ENCODE measurements around the gene YOD1. TPM values are rescaled to one million over a fixed set of nuclear protein-coding genes. Genes with fewer than 3 reads are reported as not detected.
"Not testable (repeated sequence)": the region's sequence is repeated elsewhere in the genome, so short reads cannot be mapped to it uniquely, and the experiment has no call there.

The YOD1 gene
- polyA plus RNA-seq, 4 donors = 13.0 to 17.5 (median 16.5) TPM

DNA sequence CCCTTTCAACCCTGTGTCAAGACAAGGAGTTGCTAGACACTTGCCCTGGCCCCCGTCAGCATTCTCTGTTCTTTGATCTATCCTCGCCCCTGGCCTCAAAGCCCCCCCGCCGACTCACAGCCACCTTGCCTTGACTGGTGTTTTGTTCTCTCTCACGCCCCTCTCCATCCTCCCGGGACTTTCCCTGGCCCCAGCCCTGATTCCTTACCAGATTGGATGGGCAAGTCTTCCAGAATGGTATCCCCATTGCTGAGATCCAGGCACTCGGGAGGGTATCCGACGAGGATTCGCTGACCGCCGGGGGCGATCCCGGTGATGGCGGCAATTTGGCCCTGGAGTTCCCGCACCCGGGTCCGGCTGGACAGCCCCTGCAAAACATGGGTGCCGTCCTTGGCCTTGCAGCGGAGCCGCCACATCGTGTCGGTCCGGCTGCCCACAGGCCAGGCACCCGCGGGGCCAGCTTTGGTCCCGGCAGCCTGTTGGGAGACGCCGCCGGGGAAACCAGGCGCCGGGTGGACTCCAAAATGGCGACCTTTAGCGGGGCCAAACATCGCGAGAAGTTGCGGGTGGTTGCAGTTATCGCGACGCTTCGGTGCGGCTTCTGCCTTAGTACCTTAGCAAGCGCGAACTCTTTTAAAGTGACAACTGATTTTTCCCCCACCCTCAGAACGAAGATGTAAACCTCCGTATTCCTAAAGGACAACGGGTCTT, 373 bp downstream of the YOD1 start:
- DNase-seq (ENCODE audit: low read depth in 4 of 4, low spot score in 3 of 4) = peak; percentile 83 to 93 (median 88)

DNA sequence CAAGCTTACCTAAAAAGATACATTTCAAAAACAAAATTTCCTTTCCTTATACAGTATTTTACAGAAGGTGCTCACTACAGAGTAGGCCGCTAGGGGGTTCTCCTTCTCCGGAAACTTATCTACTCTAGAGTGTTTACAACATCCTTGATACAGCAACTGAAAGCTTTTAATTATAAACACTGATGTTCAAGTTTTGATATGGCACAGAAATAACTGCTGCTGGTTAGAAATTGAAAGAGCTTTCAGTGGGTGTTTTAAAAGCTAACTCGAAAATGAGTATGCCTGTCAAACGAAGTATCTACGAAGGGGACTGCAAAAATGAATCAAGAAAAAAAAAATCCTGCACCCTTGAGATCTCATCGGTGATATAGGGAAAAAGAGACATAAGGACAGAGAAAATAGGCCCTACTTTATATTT, 1.0 kb downstream of the YOD1 start:
- DNase-seq (ENCODE audit: low read depth in 4 of 4, low spot score in 3 of 4) = peak in 1 of 4 donors; percentile 52

DNA sequence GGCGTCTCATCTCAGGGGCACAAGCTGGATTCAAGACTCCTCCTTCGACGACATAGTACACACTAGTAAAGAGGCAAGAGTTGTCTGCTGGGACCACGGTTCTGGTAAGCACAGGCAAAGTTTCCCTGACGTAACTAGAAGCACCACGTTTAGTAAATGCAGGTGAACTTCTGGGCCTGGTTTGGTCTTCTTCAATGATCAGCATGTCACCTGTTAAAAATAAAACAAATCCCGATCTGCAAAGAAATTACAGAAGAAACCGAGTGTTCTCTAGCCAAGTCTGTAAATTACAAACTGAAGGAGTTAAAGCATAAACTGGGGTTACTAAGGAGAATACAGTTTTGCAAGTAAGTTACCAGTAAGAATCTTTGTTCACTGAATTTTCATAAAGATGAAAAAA, 1.5 kb downstream of the YOD1 start:
- no peak for DNase-seq (ENCODE audit: low read depth in 4 of 4, low spot score in 3 of 4)

DNA sequence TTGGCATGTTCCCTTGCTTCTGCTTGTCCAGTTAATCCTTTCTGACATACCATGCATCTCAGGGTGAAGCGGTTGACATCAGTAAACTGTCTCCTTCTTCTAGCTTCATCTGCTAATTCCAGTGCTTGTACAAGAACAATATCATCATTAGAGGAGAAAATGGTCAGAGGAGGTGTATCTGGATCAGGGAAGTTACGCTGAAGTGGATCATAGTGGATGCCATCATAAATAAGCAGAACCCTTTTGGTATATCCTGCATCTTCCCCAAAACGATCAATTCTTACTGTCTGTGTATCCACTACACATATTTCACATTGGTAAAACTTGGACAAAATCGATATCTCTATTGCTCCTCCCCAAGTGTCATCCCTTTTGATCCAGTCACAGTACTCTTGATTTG, 2.0 kb downstream of the YOD1 start:
- no peak for DNase-seq (ENCODE audit: low read depth in 4 of 4, low spot score in 3 of 4)

DNA sequence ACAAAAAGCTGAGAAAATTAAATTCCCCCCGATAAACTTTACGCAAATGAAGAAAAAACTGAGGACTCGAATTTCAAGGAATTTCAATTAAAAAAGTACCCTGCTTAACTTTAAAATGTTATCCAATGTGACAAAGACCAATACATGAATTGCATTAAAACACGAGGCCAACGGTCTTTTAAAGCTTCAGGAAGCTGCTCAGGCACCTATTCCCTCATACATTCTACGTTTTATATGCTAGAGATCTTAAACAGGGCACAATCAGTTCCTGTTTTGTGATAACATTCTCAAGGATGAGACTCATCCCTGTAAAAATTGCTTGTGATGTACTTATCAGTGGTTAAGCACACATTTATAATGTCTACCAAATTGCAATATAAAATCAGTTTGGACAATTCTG, 3.0 kb downstream of the YOD1 start:
- no peak for DNase-seq (ENCODE audit: low read depth in 4 of 4, low spot score in 3 of 4)

DNA sequence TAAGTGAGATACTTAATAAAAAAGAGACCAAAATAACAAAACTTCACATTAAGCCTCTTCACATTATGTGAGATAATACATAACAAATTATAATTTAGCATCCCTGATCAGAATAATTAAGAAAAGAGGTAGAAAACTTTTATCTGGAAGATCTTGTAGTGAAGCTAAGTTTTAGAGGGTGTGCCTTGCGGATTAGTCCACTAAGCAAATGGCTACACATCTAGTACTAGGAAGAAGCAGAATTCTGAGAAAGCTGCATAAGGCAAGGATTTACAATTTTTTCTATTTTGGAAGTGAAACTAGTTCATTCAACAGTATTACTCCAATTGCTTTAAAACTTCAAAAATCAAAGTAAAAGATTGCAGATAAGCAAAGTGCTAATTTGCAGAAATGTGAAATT, 3.5 kb downstream of the YOD1 start:
- DNase-seq (ENCODE audit: low read depth in 4 of 4, low spot score in 3 of 4) = no peak

DNA sequence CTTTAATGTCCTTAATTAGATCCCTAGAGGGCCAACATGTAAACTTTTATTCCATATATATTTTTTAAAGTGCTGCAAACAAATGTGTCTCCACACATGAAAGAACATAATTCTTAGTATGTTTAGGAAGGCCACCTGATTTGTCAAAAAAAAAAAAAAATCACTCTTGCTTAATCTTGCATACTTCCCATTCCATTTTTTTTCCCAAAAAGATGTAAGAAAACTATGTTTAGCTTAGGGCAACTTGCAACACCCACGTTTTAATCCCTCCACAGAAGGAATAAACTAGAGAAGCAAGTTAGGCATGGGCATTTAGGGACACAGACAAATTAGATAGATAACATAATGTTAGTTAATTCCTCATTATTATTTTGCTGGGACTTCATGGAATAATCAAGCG, 5.6 kb downstream of the YOD1 start:
- no peak for DNase-seq (ENCODE audit: low read depth in 4 of 4, low spot score in 3 of 4)

DNA sequence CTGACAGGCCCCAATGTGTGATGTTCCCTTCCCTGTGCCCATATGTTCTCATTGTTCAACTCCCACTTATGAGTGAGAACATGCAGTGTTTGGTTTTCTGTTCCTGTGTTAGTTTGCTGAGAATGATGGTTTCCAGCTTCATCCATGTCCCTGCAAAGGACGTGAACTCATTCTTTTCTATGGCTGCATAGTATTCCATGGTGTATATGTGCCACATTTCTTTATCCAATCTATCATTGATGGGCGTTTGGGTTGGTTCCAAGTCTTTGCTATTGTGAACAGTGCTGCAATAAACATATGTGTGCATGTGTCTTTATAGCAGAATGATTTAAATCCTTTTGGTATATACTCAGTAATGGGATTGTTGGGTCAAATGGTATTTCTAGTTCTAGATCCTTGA, 9.6 kb downstream of the YOD1 start:
- DNase-seq (ENCODE audit: low read depth in 4 of 4, low spot score in 3 of 4) = not testable (repeated sequence)

DNA sequence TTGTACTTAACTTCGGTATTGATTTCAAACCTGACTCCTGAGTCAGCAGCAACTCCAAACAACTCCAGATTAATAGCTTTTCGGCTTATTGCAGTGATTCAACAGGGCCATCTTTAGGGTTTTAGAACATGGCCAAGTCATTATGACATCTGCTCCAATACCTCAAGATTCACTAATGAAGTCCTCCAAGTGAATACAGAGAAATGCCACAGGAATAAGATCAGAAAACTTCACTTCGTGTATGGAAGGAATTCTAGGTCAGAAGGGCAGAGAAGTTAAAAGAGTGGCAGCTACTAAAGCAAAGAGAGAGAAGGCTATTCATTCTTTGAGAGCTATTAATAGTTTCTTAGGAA, 10.9 kb downstream of the YOD1 start:
- no peak for DNase-seq (ENCODE audit: low read depth in 4 of 4, low spot score in 3 of 4)

DNA sequence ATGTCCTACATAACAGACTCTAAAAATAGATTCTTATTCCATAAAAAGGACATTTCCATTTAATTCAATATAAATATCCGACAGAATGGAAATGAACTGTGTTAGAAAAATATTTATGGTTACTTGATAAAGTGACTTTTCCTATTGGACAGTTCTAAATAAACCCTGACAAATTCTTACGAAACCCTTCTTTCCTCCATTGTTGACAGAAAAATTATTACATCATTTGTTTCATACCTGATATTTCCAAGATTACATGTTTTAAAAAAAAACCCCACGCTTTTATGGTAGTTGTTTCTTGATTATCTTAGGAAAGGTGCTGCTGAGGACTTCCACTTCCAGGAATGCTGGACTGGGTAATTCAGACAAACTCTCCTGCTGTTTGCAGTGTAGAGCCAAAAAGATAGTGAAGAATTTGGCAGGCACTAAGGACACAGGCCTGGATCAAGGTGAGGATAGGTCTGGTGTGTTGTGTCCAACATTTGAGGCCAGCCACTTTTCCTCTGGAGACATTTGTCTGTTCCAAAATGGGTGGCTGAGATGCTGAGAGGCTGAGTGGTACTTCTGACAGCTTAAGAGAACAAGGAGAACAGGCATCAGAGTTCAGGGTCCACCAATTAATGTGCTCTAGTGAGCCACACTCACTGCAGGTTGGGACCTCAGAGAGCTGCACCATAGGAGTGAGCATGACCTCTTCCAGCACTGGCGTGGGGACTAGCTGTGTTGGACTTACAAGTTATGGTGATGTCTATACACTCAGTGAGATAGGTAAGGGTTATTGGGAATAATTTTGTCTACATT, 11.4 kb downstream of the YOD1 start:
- DNase-seq (ENCODE audit: low read depth in 4 of 4, low spot score in 3 of 4) = no peak

DNA sequence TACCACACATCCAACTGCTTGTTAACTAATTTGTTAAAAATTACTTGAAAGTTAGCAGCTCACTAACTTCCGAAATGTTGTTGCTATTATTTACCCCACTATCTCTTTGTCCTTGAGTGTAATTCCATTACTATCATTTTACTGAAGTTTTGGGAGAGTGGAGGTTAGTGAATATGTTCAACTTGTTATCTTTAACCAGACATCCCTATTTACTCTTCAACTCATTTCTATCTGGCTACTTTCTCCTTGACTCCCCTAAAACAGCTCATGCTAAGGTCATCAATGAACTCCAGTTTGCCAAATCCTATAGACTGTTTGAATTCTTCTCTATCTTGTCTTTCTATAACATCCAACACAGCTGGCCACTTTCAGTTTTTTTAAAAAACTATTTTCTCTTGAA, 14.1 kb downstream of the YOD1 start:
- DNase-seq (ENCODE audit: low read depth in 4 of 4, low spot score in 3 of 4) = no peak

DNA sequence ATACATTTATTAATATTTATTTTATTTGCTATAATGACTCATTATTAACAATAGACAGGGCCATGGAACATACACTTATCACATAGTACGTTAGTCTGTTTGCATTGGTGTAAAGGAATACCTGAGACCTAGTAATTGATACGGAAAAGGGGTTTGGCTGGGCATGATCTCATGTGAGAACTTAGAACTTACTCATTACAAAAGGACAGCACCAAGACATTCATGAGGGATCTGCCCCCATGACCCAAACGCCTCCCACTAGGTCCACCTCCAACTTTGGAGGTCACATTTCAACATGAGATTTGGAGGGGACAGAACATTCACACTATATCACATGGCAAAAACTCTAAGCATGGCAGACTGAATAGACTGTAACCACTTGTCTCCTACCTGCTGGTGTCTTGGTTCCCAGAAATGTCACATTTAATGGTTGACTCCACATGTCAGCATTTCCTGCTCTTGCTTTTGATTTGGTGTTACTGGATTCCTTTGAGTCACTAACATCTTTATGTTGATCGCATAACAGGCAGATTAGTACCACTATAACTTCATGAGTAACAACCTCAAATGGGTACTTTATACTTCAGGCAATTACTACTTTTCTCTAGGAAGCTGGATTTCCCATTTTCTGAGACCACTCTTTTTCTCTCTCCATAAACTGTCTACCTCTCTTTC, 15.0 kb downstream of the YOD1 start:
- DNase-seq (ENCODE audit: low read depth in 4 of 4, low spot score in 3 of 4) = no peak

DNA sequence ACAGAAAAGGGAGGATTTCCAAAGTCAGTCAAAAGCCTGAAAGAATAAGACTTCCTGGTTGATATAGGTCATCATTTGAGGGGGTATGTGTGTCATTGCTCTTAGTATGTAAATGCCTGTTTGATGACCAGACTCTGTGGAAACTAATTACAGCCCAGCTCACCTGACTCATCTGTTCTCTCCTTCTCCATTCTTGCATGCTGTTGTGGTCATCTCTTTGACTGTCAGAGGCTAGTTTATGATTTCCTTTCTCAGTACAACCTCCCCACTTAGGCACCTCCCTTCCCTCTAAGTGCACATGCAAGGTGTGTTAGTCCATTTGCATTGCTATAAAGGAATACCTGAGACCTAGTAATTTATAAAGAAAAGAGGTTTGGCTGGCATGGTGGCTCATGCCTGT, 16.0 kb downstream of the YOD1 start:
- DNase-seq (ENCODE audit: low read depth in 4 of 4, low spot score in 3 of 4) = no peak

DNA sequence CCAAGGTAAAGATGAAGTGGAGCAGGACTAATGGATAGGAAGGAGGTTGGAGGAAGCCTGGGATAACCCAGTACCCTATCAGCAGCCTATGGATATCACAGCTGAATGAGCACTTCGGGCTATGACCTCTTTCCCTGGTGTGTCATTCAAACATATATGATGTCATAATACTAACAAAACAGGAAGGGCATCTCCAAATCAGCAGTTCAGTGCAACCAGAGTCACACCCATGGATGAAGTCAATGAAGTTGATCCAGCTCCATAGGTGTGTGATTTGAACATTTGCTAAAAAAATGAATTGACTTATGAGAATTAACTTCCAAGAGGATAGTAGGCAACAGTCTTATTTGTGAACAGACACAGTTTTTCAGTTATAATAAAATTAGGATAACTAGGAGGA, 16.8 kb downstream of the YOD1 start:
- no peak for DNase-seq (ENCODE audit: low read depth in 4 of 4, low spot score in 3 of 4)

DNA sequence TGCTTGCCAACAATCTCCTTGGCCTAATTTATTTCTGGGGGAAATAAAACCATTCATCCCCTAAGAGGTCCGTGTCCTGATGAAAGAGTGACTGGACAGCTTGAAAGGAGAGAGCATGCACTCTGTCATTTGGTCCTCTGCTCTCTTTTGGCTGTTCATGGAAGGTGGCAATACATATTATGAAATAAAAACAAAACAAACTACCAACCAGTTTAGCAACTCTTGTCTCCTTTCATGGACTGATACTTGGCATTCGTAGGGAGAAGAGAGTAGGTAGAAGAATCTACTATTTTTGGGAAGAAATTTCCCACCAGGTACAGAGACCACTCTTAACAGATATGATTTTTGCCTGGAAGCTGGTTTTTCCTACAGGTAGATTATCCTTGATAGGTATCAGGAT, 17.7 kb downstream of the YOD1 start:
- DNase-seq (ENCODE audit: low read depth in 4 of 4, low spot score in 3 of 4) = no peak

DNA sequence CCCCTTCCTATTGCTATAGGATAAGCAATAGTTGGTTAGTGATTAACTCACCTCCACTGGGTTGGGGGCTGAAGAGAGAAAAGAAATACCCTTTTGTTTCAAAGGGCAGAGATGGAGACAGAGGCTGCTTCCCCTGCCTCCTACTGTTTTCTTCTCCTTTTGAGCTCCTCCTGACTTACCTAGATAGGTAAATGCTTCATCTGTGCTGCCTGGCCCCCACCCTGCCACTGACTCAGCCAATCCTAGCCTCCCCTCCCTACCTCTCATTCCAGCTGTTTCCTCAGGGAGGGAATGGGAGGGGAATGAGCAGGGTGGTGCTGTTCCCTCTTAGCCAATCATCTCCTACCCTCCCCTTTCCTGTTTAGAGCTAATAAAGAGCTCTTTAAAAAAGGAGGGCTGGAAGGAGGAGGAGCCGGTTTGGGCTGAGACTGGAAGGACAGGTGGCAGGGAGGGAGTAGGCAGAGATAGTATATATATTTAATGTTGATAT, 18.4 kb downstream of the YOD1 start, which contains the start of gene C1orf116:
Gene C1orf116, minus strand, starts transcription at position 229 of the 490 bp plus-strand sequence. CDS start 5,158 bp downstream, outside the sequence.
- DNase-seq (ENCODE audit: low read depth in 4 of 4, low spot score in 3 of 4) = peak in 1 of 4 donors; percentile 60

DNA sequence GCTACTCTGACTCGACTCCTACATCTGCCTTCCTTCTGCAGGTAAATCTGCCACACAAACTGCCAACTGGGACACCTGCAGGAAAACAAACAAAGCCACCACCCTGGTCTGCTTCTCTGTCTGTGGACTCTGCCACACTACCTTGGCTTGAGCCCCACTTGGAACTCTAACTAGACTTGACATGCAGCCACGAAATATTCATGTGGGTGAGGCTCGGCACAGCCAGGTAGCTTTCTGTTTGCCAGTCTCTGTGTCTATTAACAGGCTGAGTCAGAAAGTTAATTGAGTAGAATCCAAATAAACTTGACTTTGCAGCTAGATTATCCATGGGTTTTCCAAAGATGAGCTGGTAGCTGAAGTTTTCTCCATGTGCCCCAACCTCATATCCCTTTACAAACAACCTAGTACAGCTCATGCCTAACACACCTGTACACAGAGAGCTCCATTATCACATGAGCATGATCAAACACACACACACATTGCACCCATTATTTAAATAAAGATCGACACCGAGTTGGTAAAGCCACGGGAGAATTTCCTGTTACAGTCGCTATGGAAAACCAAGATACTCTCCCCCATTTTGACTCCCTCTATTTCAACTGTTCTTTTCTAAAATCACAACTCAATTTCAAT, 19.3 kb downstream of the YOD1 start:
- no peak for DNase-seq (ENCODE audit: low read depth in 4 of 4, low spot score in 3 of 4)

DNA sequence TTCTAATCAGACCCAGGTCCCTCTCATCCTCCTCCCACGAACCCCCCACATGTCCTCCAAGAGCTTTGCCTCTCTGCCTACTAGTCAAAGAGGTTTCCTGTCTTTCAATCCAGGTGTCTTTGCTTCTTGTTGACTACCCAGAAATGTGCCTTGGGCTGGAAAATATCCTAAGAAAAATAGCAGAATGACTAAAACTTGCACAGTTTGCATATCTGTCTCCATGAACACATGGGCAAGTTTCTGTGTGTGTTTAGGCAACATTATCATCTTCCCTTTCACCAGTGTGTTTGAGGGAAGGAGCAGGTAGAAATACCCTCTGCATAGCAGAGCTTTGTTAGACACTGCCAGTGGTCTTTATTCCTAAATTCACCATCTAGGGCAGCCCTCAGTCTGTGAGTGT, 20.0 kb downstream of the YOD1 start:
- no peak for DNase-seq (ENCODE audit: low read depth in 4 of 4, low spot score in 3 of 4)

DNA sequence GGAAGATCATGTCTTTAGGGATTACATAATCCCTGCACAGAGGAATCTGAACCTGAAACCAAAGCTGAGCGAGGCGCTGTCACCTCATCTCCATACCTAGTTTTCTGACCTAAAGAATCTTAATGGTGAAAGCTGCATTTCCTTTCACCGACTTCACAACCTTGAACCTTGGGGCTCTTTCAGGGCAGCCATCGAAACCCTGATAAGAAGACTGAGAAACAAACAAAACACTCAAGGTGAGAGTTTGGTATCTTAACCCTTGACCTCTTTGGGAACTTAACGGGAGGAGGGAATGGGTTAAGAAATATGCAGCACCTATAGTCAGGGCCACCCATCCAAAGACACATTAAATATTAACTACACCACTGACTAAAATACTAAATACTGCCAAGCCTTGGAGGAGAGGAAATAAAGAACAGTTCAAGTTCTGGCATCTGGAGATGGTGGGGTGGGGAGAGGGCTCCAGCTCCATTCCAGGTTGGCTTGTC, 20.4 kb downstream of the YOD1 start:
- DNase-seq (ENCODE audit: low read depth in 4 of 4, low spot score in 3 of 4) = no peak

DNA sequence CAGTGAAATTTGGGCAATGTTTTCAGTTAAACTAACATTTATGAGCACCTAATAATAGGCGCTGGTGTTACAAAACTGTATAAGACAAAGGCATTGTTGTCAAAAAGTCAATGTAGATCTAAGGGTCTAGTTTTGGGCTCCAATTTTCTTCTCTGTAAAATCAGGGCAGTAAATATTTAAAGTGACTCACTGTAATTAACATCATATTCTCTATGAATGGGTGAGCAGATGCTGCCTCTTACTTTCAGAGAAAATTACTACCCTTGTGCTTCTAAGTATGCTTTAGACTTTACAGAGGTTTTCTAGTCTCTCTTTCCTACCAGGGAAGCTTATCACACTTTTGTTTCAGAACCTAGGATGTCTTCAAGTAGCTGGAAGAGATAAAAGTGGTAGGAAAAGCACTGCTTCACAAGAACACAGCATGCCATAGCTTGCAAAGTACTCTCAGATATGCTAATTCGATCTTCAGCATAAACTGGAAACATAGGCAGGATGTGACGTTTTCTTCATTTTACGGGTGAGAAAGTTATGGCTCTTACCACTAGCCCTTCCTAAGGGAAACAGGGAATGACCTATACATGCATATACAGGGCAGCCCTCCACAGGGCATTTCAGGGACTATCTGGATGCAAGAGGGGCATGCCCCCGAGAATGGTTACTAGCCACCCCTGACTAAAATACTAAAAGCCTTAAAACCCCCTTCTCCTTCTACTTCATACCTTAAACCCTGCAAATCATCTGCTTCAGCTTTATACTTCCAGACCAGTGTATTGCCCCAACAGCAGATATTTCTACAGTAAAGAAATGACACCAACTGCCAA, 21.1 kb downstream of the YOD1 start:
- DNase-seq (ENCODE audit: low read depth in 4 of 4, low spot score in 3 of 4) = no peak

Measured in right renal pelvis (tissue), 4 donors.